IMR-90 (cell line): ENCODE measurements around the gene SNRNP25. TPM values are rescaled to one million over a fixed set of nuclear protein-coding genes. Genes with fewer than 3 reads are reported as not detected.

Experiments used
- ATAC-seq: fragments of 200-7000 bp; cut with Tn5 transposase; 2 replicates; pipeline ENCODE4 v1.9.1; 2020; ENCODE audit warnings: low read depth, mild to moderate bottlenecking, moderate library complexity
- BruUV-seq: library from RNA; stranded (reverse); fragments of 400-500 nt; replicated peaks from 2 replicates; lab custom pipeline; 2021; lab: Mats Ljungman, UMichigan
- CTCF ChIA-PET: fragments of 300-600 bp; formaldehyde crosslinking; extraction: SDS; loops from one replicate; lab custom pipeline; 2021; ENCODE audit warnings: antibody characterized with exemption; lab: Yijun Ruan, JAX
- POLR2A ChIA-PET: fragments of 300-600 bp; sonication (Branson Sonifier 250); formaldehyde crosslinking; loops from one replicate; lab custom pipeline; 2022; ENCODE audit warnings: antibody characterized with exemption; ENCODE audit not compliant: unreplicated experiment; lab: Charles Lee
- DNase-seq: peaks from one replicate; pipeline ENCODE4 v3.0.0; 2013
- H2AFZ ChIP-seq: replicated peaks from 2 replicates; pipeline ENCODE3; 2013; ENCODE audit warnings: low read length, mild to moderate bottlenecking; ENCODE audit not compliant: poor library complexity
- H2AK5ac ChIP-seq: 2 replicates; pipeline ENCODE4 v1.6.1; 2013; ENCODE audit warnings: low read depth, low read length, inconsistent platforms
- H2AK9ac ChIP-seq: replicated peaks from 2 replicates; pipeline ENCODE3; 2013; ENCODE audit warnings: mild to moderate bottlenecking, low read depth, low read length, moderate library complexity; ENCODE audit not compliant: poor library complexity
- H2BK120ac ChIP-seq: 2 replicates; pipeline ENCODE4 v1.6.1; 2013; ENCODE audit warnings: low read depth, low read length, inconsistent platforms
- H2BK15ac ChIP-seq: 3 replicates; pipeline ENCODE4 v1.6.1; 2013; ENCODE audit warnings: low read depth, low read length, inconsistent platforms
- H2BK20ac ChIP-seq: 2 replicates; pipeline ENCODE4 v1.6.1; 2013; ENCODE audit warnings: low read depth, mild to moderate bottlenecking, inconsistent platforms, low read length, moderate library complexity
- H2BK5ac ChIP-seq: 2 replicates; pipeline ENCODE4 v1.6.1; 2013; ENCODE audit warnings: mild to moderate bottlenecking, low read depth, low read length, inconsistent platforms; ENCODE audit not compliant: poor library complexity, severe bottlenecking
- H3K14ac ChIP-seq: replicated peaks from 2 replicates; pipeline ENCODE4 v1.6.1; 2013; ENCODE audit warnings: low read depth, low read length, inconsistent platforms
- H3K18ac ChIP-seq: 2 replicates; pipeline ENCODE4 v1.6.1; 2013; ENCODE audit warnings: low read depth, low read length, control low read depth
- H3K23ac ChIP-seq: 2 replicates; pipeline ENCODE4 v1.6.1; 2013; ENCODE audit warnings: low read depth, low read length, inconsistent platforms
- H3K27ac ChIP-seq: 2 replicates; pipeline ENCODE4 v1.5.1; 2013; ENCODE audit warnings: mild to moderate bottlenecking, control low read depth, low read length; ENCODE audit not compliant: insufficient read depth
- H3K27me3 ChIP-seq: 2 replicates; pipeline ENCODE4 v1.6.1; 2013; ENCODE audit warnings: low read length; ENCODE audit not compliant: control insufficient read depth, insufficient read depth
- H3K36me3 ChIP-seq: 2 replicates; pipeline ENCODE4 v1.6.1; 2013; ENCODE audit warnings: low read length, mixed read lengths; ENCODE audit not compliant: control insufficient read depth, insufficient read depth
- H3K4ac ChIP-seq: 2 replicates; pipeline ENCODE4 v1.6.1; 2013; ENCODE audit warnings: low read depth, low read length, inconsistent platforms
- H3K4me1 ChIP-seq: 2 replicates; pipeline ENCODE4 v1.6.1; 2013; ENCODE audit warnings: low read length, mixed read lengths; ENCODE audit not compliant: control insufficient read depth, insufficient read depth
- H3K4me2 ChIP-seq: 2 replicates; pipeline ENCODE4 v1.6.1; 2013; ENCODE audit warnings: low read depth, mild to moderate bottlenecking, control low read depth, low read length, moderate library complexity
- H3K4me3 ChIP-seq: 2 replicates; pipeline ENCODE4 v1.5.1; 2013; ENCODE audit warnings: low read depth, mild to moderate bottlenecking, control low read depth, low read length, moderate library complexity; ENCODE audit not compliant: insufficient read depth
- H3K56ac ChIP-seq: 2 replicates; pipeline ENCODE4 v1.6.1; 2013; ENCODE audit warnings: low read length, inconsistent platforms; ENCODE audit not compliant: insufficient read depth; ENCODE audit errors: extremely low read depth
- H3K79me1 ChIP-seq, 2 experiments: 2 replicates each; pipeline ENCODE4 v1.6.1; 2013; ENCODE audit warnings: low read length in 2 of 2, inconsistent platforms in 1 of 2, low read depth in 1 of 2
- H3K9ac ChIP-seq: 2 replicates; pipeline ENCODE4 v1.6.1; 2013; ENCODE audit warnings: low read depth, low read length, control low read depth
- H3K9me1 ChIP-seq: 2 replicates; pipeline ENCODE4 v1.6.1; 2013; ENCODE audit warnings: low read length, inconsistent platforms; ENCODE audit not compliant: insufficient read depth
- H3K9me3 ChIP-seq: 2 replicates; pipeline ENCODE4 v1.6.1; 2013; ENCODE audit warnings: low read length; ENCODE audit not compliant: control insufficient read depth, insufficient read depth
- H4K20me1 ChIP-seq: 2 replicates; pipeline ENCODE4 v1.6.1; 2013; ENCODE audit warnings: low read length, inconsistent platforms; ENCODE audit not compliant: insufficient read depth
- H4K5ac ChIP-seq: 2 replicates; pipeline ENCODE4 v1.6.1; 2013; ENCODE audit warnings: mild to moderate bottlenecking, low read depth, low read length, control low read depth
- H4K8ac ChIP-seq, 2 experiments: 2 replicates each; pipeline ENCODE4 v1.6.1; 2013; ENCODE audit warnings: low read depth in 2 of 2, low read length in 2 of 2, control low read depth in 1 of 2, inconsistent platforms in 1 of 2
- H4K91ac ChIP-seq: 2 replicates; pipeline ENCODE4 v1.6.1; 2013; ENCODE audit warnings: low read depth, low read length, inconsistent platforms; ENCODE audit not compliant: insufficient read depth
- BHLHE40 ChIP-seq: fragments of 150-350 bp; IDR thresholded peaks from 2 replicates; pipeline ENCODE4 v1.6.1; 2016; ENCODE audit warnings: mild to moderate bottlenecking, low read depth, low read length
- CEBPB ChIP-seq: IDR thresholded peaks from 2 replicates; pipeline ENCODE4 v1.6.1; 2012; ENCODE audit warnings: low read depth, low read length, improper control_type of control experiment
- CHD1 ChIP-seq: IDR thresholded peaks from 2 replicates; pipeline ENCODE4 v1.6.1; 2012; ENCODE audit warnings: low read depth, low read length, improper control_type of control experiment
- CTCF ChIP-seq: conservative IDR thresholded peaks from 2 replicates; pipeline ENCODE4 v1.5.1; 2012; ENCODE audit warnings: mild to moderate bottlenecking, low read depth, low read length, improper control_type of control experiment
- ELK1 ChIP-seq: fragments of 150-350 bp; IDR thresholded peaks from 2 replicates; pipeline ENCODE4 v1.6.1; 2016; ENCODE audit warnings: low read depth, mild to moderate bottlenecking, low read length, moderate library complexity, borderline replicate concordance
- FOS ChIP-seq: fragments of 150-350 bp; IDR thresholded peaks from 2 replicates; pipeline ENCODE4 v1.6.1; 2016; ENCODE audit warnings: low read depth, low read length
- MAFK ChIP-seq: IDR thresholded peaks from 2 replicates; pipeline ENCODE4 v1.6.1; 2012; ENCODE audit warnings: low read depth, low read length, improper control_type of control experiment
- NFE2L2 ChIP-seq: fragments of 150-350 bp; IDR thresholded peaks from 2 replicates; pipeline ENCODE4 v1.6.1; 2016; ENCODE audit warnings: low read depth, mild to moderate bottlenecking, low read length
- POLR2A ChIP-seq: IDR thresholded peaks from 2 replicates; pipeline ENCODE4 v1.6.1; 2012; ENCODE audit warnings: mild to moderate bottlenecking, low read depth, low read length
- RAD21 ChIP-seq: IDR thresholded peaks from 2 replicates; pipeline ENCODE4 v1.6.1; 2012; ENCODE audit warnings: low read length, improper control_type of control experiment
- RCOR1 ChIP-seq: IDR thresholded peaks from 2 replicates; pipeline ENCODE4 v1.6.1; 2012; ENCODE audit warnings: mild to moderate bottlenecking, low read length, improper control_type of control experiment; ENCODE audit not compliant: insufficient replicate concordance
- SMC3 ChIP-seq: fragments of 150-350 bp; IDR thresholded peaks from 2 replicates; pipeline ENCODE4 v1.6.1; 2016; ENCODE audit warnings: low read depth, mild to moderate bottlenecking, antibody characterized with exemption, low read length, moderate library complexity
- USF2 ChIP-seq: fragments of 150-350 bp; IDR thresholded peaks from 2 replicates; pipeline ENCODE4 v1.6.1; 2017; ENCODE audit warnings: mild to moderate bottlenecking, antibody characterized with exemption, low read length, low read depth
- WGBS, 2 experiments: methylation state at CpG; one replicate each; pipeline versions ENCODE4 v1.1.5 to v1.1.7; 2013; ENCODE audit warnings: missing lambda C conversion rate in 2 of 2; ENCODE audit not compliant: insufficient read length in 1 of 2; ENCODE audit errors: extremely low coverage in 2 of 2; 5-methylcytosine and 5-hydroxymethylcytosine counted together
- dilution Hi-C: fragments of 300-500 bp; cut with HindIII; formaldehyde crosslinking; loops from one replicate; pipeline ENCODE4 v1.14.3; 2018; ENCODE audit warnings: low sequenced_read_pairs; ENCODE audit not compliant: unreplicated experiment
- in situ Hi-C: fragments of 300-500 bp; cut with MboI; formaldehyde crosslinking; loops from 3 replicates; pipeline ENCODE4 v1.14.3; 2019; ENCODE audit warnings: low sequenced_read_pairs, inconsistent platforms, mixed read lengths
- intact Hi-C: fragments of 100-400 bp; cut with micrococcal nuclease; formaldehyde crosslinking; loops from 2 replicates; pipeline ENCODE4 v1.10.0; 2022
- polyA plus RNA-seq, 3 experiments: library from polyadenylated mRNA; depleted of rRNA; stranded (reverse); fragments of >200 nt; gene quantifications; 2 replicates each; pipeline ENCODE4 v1.2.3, GENCODE V29; 2012; ENCODE audit warnings: low replicate concordance in 1 of 3
- total RNA-seq: library from RNA; depleted of rRNA; stranded (reverse); fragments of >200 nt; gene quantifications from 2 replicates; pipeline ENCODE4 v1.2.3, GENCODE V29; 2012

Gene SNRNP25
- total and polyA plus RNA-seq, 2 of the 4 experiments (the other 2 are of a cell fraction), result 67.2 to 88.0 TPM

GRCh38 chr16:79151-80054 is 25.8 kb downstream of the SNRNP25 start:
- peak overlapping the region; percentile 70 for H3K4ac ChIP-seq
- 73% methylated on average over 24 of the region's 32 CpGs; no CpG with 5 or more reads in 1 of the 2 experiments for WGBS, 2 experiments
- peak overlapping the region; percentile 80; the same call in 1 of the 2 replicates for H3K23ac ChIP-seq
- peak overlapping the region; percentile 84 for H4K91ac ChIP-seq
- BruUV-seq, result no TSS peak
- peak overlapping the region; percentile 89 for H3K27ac ChIP-seq
- peak overlapping the region; percentile 11; the same call in 1 of the 2 replicates for H2BK120ac ChIP-seq
- CTCF ChIA-PET, result interaction anchor here (1.6 kb wide), 1 partner anchor 14 kb away, joined by 6 read pairs; no protein-coding TSS in a partner anchor
- peaks cover 26% of the 10 kb centered on the region for H3K36me3 ChIP-seq
- POLR2A ChIA-PET, result interaction anchor here (0.6 kb wide), 1 partner anchor 18 kb away, joined by 3 read pairs; no protein-coding TSS in a partner anchor
- ATAC-seq (no peak), DNase-seq (peak; percentile 73)
- H3K9me3 ChIP-seq, result no peaks in the 10 kb centered on the region
- peak overlapping the region; percentile 57 to 62 for H4K8ac ChIP-seq
- H4K20me1 ChIP-seq, result peaks cover 19% of the 10 kb centered on the region
- peaks cover 19% of the 10 kb centered on the region; the same call in 1 of the 2 replicates for H3K9me1 ChIP-seq
- peak overlapping the region; percentile 85; the same call in 1 of the 2 replicates for H3K14ac ChIP-seq
- H2AFZ ChIP-seq, result peak overlapping the region; percentile 66
- peak overlapping the region; percentile 85 for H3K4me3 ChIP-seq
- peak overlapping the region; percentile 93 for H3K9ac ChIP-seq
- no peak overlapping the region for H4K5ac ChIP-seq
- no peak overlapping the region for H3K18ac ChIP-seq
- intact Hi-C loops (no loop called here), dilution Hi-C loops (no loop called here), in situ Hi-C loops (no loop called here)
- no peak overlapping the region for H3K56ac ChIP-seq
- no peaks in the 10 kb centered on the region for H3K27me3 ChIP-seq
- no peak overlapping the region for H2BK20ac ChIP-seq
- peaks cover 4 to 47% of the 10 kb centered on the region in 2 experiments for H3K79me1 ChIP-seq
- H2AK5ac ChIP-seq, result peak overlapping the region; percentile 93
- H2BK15ac ChIP-seq, result no peak overlapping the region
- peak overlapping the region; percentile 80 for H2BK5ac ChIP-seq
- H3K4me1 ChIP-seq, result peaks cover 39% of the 10 kb centered on the region
- H2AK9ac ChIP-seq, result peak overlapping the region; percentile 98
- peak overlapping the region; percentile 98 for H3K4me2 ChIP-seq
- TF ChIP-seq BHLHE40, result no peak
- no peak for TF ChIP-seq USF2
- TF ChIP-seq ELK1, result no peak
- no peak for TF ChIP-seq SMC3
- TF ChIP-seq POLR2A, result no peak
- no peak for TF ChIP-seq CHD1
- peak; percentile 67 for TF ChIP-seq CEBPB
- TF ChIP-seq NFE2L2, result no peak
- no peak for TF ChIP-seq RAD21
- peak; percentile 33 for TF ChIP-seq RCOR1
- TF ChIP-seq FOS, result no peak
- no peak for TF ChIP-seq CTCF
- TF ChIP-seq MAFK, result no peak
